Lower leg skin (tissue), 4 donors: ENCODE measurements around the gene SYNE2. TPM values are rescaled to one million over a fixed set of nuclear protein-coding genes. Genes with fewer than 3 reads are reported as not detected.

Source experiments
- DNase-seq, 2 donors: peaks; one replicate each; pipeline ENCODE4 v3.0.0-alpha.2; 2019; ENCODE audit warnings: low spot score in 2 of 2
- H3K4me3 ChIP-seq: fragments of 200-600 bp; sonication (generic); 2 replicates; pipeline ENCODE4 v1.5.1; 2017; ENCODE audit warnings: mild to moderate bottlenecking, low read depth; ENCODE audit not compliant: poor library complexity, severe bottlenecking
- CTCF ChIP-seq, 3 donors: fragments of 450-650 bp; IDR thresholded peaks; one replicate each; pipeline ENCODE4 v1.5.1; 2016; ENCODE audit warnings: antibody characterized with exemption in 3 of 3, mild to moderate bottlenecking in 3 of 3, moderate library complexity in 2 of 3
- POLR2A ChIP-seq, 2 donors: fragments of 450-650 bp; IDR thresholded peaks; one replicate each; pipeline ENCODE4 v1.6.1; 2016 to 2017; ENCODE audit warnings: antibody characterized with exemption in 2 of 2, mild to moderate bottlenecking in 1 of 2, moderate library complexity in 1 of 2
- WGBS, 2 donors: methylation state at CpG; one replicate each; pipeline ENCODE4 v1.1.5; 2018; 5-methylcytosine and 5-hydroxymethylcytosine counted together
- intact Hi-C: fragments of 100-400 bp; cut with DNase I; formaldehyde crosslinking; loops from one replicate; pipeline ENCODE4 v1.15.0; 2023; ENCODE audit warnings: low total_unique reads
- total RNA-seq, 4 donors: library from RNA; depleted of rRNA; stranded (reverse); fragments of >200 nt; gene quantifications; one replicate each; pipeline ENCODE4 v1.1.0, GENCODE V29; 2016

The SYNE2 gene
- total RNA-seq, 4 donors from 2014 or later, result 200 to 479 (median 232) TPM

- H3K4me3 ChIP-seq, result no peak overlapping the region
- no peak for DNase-seq
- TF ChIP-seq POLR2A (IDR thresholded peaks at IDR 0.05) (no peak), CTCF (IDR thresholded peaks at IDR 0.05) (no peak)
- intact Hi-C loops, result no loop called here
- WGBS, 2 donors, result 94 to 96% methylated on average over 4 of the region's 4 CpGs
These were observed 367.3 kb downstream of the SYNE2 start for GRCh38 chr14:64220056-64220455.

DNA sequence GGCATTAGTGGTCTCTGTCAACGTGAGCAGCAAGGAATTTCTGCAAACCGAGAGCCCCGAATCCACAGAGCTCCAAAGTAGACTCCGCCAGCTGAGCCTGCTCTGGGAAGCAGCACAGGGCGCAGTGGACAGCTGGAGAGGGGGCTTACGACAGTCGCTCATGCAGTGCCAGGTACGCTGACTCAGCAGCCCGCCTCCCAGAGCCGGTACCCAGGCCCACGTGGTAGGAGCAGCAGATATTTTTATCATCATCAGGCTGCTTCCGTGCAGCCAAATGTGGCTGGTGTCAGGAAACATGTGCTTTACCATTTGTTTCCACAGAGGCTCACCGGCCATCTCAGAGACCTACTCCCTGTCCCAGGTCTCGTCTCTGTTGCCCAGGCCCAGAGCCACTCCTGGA, 367.7 kb downstream of the SYNE2 start:
- no peak for TF ChIP-seq CTCF (IDR thresholded peaks at IDR 0.05)
- no peak for TF ChIP-seq POLR2A (IDR thresholded peaks at IDR 0.05)
- no peak overlapping the region for H3K4me3 ChIP-seq
- no peak for DNase-seq
- intact Hi-C loops, result no loop called here
- WGBS, 2 donors, result 69 to 79% methylated on average over 14 of the region's 14 CpGs

DNA sequence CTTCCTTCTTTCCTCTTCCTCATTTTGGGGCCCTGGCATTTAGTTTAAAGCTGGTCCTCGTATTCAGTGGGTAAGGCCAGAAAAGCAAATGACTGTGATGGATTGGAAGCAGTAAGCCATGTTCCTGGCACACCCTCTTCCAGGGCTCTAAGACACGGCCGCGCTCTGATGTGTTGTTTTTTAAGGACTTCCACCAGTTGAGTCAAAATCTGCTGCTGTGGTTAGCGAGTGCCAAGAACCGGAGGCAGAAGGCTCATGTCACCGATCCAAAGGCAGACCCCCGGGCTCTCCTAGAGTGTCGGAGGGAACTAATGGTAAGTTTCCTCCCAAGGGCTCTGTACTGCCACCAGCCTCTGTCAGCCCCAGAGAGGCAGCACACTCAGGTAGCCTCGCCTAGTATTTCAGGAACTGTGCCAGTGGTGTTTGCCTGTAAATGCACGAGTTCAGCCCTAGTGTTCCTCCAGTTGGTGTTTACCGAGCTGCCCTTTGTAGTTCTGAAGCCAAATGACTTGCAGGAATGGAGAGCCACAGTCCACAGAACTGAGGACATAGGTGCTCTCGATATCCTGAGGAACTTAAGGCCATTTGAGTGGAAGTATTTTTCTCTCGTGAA, 368.7 kb downstream of the SYNE2 start:
- H3K4me3 ChIP-seq, result no peak overlapping the region
- intact Hi-C loops, result no loop called here
- TF ChIP-seq CTCF (IDR thresholded peaks at IDR 0.05), result no peak
- TF ChIP-seq POLR2A (IDR thresholded peaks at IDR 0.05), result no peak
- no peak for DNase-seq
- WGBS, 2 donors, result 82 to 87% methylated on average over 13 to 14 of the region's 14 CpGs

GRCh38 chr14:64225151-64225757, 372.4 kb downstream of the SYNE2 start:
- H3K4me3 ChIP-seq, result no peak overlapping the region
- TF ChIP-seq CTCF (IDR thresholded peaks at IDR 0.05) (no peak), POLR2A (IDR thresholded peaks at IDR 0.05) (no peak)
- intact Hi-C loops, result no loop called here
- 73 to 81% methylated on average over 7 to 8 of the region's 10 CpGs for WGBS, 2 donors
- DNase-seq, result no peak

GRCh38 chr14:64227856-64228255, 375.1 kb downstream of the SYNE2 start:
- WGBS, 2 donors, result 36 to 44% methylated on average over 1 of the region's 1 CpG
- no peak for DNase-seq
- TF ChIP-seq CTCF (IDR thresholded peaks at IDR 0.05) (no peak), POLR2A (IDR thresholded peaks at IDR 0.05) (no peak)
- H3K4me3 ChIP-seq, result no peak overlapping the region
- intact Hi-C loops, result no loop called here

DNA sequence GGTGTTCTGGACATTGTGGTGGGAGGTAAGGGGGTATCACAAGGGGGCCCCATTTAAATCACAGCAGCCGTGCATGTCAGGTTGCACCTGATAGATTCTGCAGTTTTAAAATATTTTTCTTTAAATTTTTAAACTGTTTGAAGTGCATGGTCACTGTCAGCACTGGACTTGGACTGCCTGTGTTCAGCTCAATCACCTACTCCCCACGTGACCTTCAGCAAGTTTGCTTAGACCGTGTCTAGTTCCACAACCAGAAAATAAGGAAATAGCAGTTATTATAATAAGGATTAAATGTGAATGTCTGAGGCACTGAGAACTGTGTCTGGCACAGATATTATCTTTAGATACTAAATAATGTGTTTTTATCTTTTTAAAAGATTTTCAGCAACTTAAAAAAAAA, 376.7 kb downstream of the SYNE2 start:
- TF ChIP-seq POLR2A (IDR thresholded peaks at IDR 0.05) (no peak), CTCF (IDR thresholded peaks at IDR 0.05) (no peak)
- no peak overlapping the region for H3K4me3 ChIP-seq
- 92 to 95% methylated on average over 3 of the region's 3 CpGs for WGBS, 2 donors
- intact Hi-C loops, result no loop called here
- no peak for DNase-seq
